ENCODE results near the gene CABP2.
A peak's percentile ranks its signal among the peaks of the same experiment; 100 is the strongest.
"Not testable (repeated sequence)": the region's sequence is repeated elsewhere in the genome, so short reads cannot be mapped to it uniquely, and the experiment has no call there.

CABP2 gene

GRCh38 chr11:67538306-67538705 is 15.1 kb upstream of the CABP2 start:
- no peak for DNase-seq

GRCh38 chr11:67535561-67535960 is 12.3 kb upstream of the CABP2 start:
- DNase-seq: no peak

DNA sequence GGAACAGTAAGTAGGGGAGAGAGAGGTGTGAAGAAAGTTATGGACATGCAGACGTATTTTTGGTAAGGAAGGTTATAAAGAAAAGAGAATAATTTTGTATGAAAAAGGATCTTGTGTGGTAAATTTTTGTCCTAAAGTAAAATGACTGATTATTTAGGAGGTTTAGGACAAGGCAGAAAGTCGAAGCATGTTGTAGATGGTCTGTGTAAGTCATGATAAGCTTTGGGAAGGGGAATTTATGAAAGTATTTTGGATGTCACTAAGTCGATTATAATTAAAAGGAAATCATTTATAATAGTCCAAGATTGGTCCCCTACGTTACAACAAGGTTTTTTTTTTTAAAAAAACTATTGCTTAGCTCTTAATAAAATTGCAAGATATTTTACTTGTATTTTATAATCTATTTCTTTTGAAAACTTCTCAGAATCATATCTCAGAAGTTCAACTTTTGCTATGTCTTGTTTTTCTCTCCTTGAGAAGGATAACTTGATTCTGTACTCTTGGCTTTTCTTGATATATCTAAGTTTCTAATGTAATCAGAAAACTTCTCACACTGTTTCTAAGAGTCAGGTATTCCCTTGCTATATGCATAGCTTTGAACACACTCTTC is 10.9 kb upstream of the CABP2 start:
- no peak for DNase-seq

- DNase-seq: no peak
These were observed 9.6 kb upstream of the CABP2 start for GRCh38 chr11:67532889-67533288.

DNA sequence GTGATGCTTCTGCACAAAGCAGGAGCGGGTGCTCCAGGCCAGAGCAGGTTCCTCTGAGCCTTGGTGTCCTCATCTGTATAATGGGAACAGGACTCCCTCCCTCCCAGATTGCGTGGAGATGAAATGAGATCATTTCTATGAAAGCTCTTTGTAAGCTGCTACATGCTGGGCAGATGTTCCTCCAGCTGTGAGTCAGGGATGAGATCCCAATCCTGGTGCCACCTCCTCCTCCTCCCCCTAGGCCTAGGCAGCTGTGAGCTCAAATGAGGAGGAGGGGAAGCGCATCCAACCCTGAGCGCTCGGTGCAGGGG is 7.0 kb upstream of the CABP2 start:
- DNase-seq: no peak

- no peak for DNase-seq
These were observed 5.1 kb upstream of the CABP2 start for GRCh38 chr11:67528376-67528775.

DNA sequence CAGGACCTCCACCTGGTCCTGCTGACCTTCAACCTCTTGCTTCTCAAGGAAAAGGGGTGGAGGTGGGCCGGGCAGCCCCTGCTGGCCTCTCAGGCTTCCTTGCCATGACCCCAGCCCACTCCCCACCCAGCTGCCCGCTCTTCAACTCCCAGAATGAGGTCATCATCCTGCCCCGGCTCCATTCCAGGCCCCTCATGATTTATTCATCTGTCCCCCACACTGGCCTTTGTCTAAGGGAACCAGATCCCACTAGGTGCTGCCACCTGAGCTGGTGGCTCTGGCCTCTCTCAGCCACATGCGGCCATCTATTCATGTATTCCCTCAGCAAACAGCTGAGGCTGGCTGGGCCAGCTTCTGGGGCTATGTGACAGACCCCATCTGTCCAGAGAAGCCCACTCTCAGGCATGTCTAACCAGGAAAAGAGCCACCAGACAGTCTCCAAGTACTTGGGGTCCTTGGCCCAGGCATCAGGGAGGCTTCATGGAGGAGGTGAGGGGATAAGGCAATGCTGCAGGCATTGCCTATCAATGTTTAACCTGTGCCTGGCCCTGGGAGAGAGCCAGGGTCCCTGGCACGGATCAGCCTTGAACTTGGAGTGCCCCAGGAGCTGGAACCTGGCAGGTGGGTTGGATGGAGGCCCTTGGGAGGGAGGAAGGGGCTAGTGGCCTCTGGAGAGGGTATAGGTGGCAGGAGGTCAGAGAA is 2.2 kb upstream of the CABP2 start:
- DNase-seq: no peak

DNA sequence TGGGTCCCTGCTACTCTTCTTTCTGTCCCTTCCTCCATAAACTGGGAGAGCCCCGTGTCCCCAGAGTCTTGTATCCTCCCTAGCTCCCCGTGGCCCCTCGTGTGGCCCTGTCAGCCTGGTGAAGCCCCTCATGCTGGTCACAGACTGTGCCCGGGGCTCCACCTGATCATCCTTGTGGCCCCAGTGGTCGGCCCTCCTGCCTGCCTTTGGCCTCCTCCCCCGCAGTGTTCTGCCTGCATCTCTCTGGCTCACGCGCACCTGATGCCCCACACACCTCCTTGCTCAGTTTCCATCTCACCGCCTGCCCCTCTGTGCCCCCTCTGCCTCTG is 1.2 kb upstream of the CABP2 start:
- DNase-seq: no peak

- no peak for DNase-seq
These were observed 572 bp upstream of the CABP2 start for GRCh38 chr11:67523556-67524479.

DNA sequence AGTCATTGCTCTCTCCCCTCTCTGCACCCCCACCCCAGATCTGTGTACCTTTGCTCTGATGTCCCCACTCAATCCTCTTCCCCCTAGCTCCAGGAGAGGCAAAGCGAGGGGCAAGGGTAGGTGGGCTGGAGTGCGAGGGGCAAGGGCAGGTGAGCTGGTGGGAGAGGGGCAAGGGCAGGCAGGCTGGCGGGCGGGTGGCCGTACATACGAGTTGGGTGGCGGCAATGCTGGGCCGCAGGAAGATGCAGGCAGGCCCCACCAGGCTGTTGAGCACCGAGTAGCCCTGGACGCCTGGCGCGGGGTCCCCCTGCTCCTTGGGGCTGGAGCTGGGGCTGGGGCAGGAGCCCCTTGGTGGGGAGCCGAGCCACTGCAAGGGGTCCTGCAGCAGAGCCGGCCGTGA is 908 bp downstream of the CABP2 start:
- DNase-seq: no peak

DNA sequence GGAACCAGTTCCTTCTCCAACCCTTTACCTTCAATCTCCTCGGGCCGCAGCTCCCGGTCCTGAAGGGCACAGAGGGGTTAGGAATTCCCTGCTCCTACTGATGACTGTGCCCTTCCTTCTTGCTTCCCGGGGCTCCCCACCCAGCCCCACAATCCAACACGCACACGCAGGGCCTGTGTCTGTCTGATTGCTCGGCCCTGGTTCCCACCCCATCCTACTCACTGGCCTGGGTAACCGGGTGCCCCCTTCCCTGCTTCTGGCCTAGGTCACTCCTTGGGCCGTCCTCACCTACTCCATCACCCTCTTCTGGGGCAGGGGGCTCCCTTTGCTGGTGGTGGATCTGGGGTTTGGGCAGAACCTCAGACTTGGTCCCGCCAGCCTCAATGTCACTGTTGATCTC is 1.3 kb downstream of the CABP2 start:
- DNase-seq: no peak

GRCh38 chr11:67520856-67521824 is 2.1 kb downstream of the CABP2 start:
- DNase-seq: no peak

DNA sequence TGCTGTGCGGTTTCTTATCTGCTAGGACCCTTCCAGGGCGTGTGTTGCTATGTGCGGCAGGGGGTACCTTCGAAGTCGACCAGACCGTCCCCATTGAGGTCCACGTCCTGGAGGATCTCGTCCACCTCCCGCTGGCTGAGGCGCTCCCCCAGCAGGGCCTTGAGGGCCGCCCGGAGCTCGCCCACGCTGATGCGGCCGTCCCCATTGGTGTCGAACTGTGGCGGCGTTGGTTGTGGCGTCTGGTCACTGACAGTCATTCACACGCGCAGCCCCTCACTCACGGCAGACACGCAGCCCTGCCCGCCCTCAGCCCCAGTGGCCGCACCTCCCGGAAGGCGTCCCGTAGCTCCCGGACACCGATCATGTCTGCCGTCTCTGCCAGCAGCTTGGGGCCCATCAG is 3.5 kb downstream of the CABP2 start:
- DNase-seq: no peak

DNA sequence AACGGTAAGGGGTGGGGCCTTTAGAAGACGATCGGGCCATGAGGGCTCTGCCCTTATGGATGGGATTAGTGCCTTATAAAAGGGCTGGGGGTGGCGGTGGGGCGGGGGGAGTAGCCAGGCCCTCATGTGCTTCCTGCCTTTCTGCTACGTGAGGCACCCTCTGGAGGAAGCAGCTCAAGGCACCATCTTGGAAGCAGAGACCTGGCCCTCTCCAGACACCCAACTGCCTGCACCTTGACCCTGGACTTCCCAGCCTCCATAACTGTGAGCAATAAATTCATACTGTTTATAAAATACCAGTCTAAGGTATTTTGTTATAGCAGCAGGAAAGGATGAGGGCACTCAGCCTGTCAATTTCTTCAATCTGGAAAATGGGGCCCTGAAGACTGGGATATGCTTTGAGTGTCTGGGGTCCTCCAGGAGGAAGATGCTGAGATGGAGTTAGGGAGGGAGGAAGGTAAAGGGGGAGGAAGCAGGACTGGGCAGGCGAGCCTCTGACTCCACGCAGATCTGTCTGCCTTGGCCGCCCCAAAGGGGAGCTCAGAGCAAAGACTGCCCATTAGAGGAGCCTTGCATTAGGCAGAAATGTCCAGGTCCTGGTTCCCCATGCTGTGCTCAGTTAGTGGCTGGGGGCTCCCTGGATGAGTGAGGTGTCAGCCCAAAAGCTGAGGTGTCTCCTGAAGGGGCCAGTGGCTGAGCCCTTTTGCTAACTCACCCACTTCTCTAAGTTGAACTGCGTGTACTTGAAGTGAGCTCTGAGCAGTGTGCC is 5.3 kb downstream of the CABP2 start:
- DNase-seq: no peak

DNA sequence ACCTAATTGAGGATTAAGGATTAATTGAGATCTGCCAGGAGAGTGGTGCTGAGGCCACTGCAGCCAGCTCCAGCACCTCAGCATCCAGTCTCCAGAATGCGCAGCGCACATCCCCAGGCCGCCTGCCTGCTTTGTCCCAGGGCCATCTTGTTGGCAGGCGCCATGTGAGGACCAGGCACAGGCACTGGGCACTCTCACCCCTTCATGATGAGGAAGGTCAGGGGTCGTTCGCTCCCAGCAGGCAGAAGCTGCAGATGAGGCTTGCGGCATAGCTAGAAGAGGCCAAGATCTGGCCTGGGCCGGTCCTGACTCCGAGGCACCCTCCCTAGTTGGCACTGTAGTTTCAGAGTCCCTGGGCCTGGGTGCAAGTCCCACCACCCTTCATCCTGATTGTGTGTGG is 6.4 kb downstream of the CABP2 start:
- no peak for DNase-seq

- no peak for DNase-seq
These were observed 9.1 kb downstream of the CABP2 start for GRCh38 chr11:67514116-67514515.

DNA sequence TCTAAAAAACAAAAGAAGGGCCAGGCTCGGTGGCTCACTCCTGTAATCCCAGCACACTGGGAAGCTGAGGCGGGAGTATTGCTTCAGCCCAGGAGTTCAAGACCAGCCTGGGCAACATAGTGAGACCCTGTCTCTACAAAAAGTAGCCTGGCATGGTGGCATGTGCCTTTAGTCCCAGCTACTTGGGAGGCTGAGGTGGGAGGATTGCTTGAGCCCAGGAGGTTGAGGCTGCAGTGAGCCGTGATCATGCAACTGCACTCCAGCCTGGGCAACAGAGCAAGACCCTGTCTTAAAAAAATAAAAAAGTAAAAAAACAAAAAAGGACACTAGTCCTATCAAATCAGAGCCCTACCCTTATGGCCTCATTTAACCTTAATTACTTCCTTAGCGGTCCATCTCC is 11.7 kb downstream of the CABP2 start:
- DNase-seq: not testable (repeated sequence)

DNA sequence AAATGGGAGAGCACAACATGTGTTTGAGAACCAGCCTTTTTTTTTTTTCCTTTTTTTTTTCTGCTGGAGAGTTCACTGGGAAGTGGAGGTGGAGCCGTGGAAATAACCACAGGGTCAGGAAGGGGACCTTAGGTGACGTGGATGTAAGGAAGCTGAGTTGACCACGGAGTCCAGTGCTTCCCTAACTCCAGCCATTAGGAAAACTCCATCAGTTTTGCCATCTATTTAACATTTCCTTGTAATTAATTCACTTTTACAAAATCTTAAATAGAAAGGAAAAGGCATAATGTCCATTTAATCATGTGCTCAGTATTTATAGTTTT is 13.3 kb downstream of the CABP2 start:
- DNase-seq: no peak

GRCh38 chr11:67508486-67509121 is 14.6 kb downstream of the CABP2 start:
- peak; percentile 99 for DNase-seq

- DNase-seq: peak; percentile 100
These were observed 15.3 kb downstream of the CABP2 start, which contains the start of gene CDK2AP2 for GRCh38 chr11:67507864-67508485. Gene CDK2AP2 (minus strand): TSS chr11:67508162. CDS start chr11:67508082, 80 bp downstream.

DNA sequence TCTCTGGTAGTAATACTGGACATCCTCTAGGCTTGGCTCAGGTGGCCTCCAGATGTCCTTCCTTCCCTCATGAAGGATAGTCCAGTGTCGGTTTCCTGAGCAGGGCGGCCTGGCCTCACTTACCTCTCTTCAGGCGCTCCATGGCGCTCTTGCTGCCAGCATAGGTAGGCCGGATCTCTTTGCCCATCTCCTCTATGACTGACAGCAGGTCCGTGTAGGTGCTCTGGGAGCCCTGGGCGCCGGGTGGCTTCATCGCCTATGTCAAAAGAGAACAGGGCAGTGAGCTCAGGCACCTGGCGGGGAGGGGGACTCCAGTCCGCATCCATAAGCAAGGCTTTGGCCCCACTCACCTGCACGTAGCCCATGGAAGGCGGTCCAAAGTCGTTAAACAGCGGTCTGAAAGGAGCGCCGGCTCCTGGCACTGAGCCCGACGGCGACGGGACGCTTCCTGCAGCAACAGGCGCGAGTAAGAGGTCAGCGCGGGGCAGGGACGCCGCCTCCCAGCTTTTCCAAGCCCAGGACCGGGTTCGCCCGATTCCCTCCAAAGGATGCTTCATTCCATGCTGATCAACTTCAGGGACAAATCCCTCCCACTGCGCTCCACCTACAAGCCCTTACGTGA is 15.9 kb downstream of the CABP2 start:
- no peak for DNase-seq
